ENCODE data around the gene EHD2. TPM values are rescaled to one million over a fixed set of nuclear protein-coding genes. Genes with fewer than 3 reads are reported as not detected.

Gene EHD2
- polyA plus RNA-seq, 1 donor from 2014 or later: not detected

DNA sequence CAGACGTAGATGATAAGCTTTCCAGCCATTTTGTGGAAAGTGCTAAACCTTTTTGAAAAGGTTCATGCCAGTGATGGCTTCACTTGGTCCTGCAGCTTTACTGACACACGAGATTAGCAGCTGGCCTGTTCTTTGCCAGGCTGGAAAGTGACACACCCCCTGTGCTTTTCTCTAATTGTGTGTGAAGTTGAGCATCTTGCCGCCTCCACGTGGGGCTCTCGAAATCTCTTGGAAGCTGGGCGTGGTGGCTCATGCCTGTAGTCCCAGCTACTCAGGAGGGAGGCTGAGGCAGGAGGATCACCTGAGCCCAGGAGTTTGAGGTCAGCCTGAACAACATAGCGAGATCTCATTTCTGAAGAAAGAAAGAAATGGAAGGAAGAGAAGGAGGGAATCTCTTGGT, 25.3 kb upstream of the EHD2 start:
- Histone ChIP-seq H3K9ac (ENCODE audit: low read length) (no peak overlapping the region), H3F3A (ENCODE audit: insufficient read depth, low read length, poor library complexity, severe bottlenecking) (no peaks in the 10 kb centered on the region), H3K27ac (ENCODE audit: low read length) (no peak overlapping the region), H3K4me2 (ENCODE audit: low read length) (no peak overlapping the region), H3K9me3 (ENCODE audit: low read length) (no peaks in the 10 kb centered on the region), H3K36me3 (ENCODE audit: insufficient read depth, low read length) (no peaks in the 10 kb centered on the region), H3K79me2 (replicated peaks; ENCODE audit: insufficient read depth, low read length) (peaks cover 3% of the 10 kb centered on the region), H4K20me1 (ENCODE audit: insufficient read depth) (no peaks in the 10 kb centered on the region), H3K9me2 (ENCODE audit: insufficient read depth, low read length) (no peaks in the 10 kb centered on the region), H2AFZ (ENCODE audit: low read depth, low read length) (no peak overlapping the region), H3K27me3 (ENCODE audit: insufficient read depth, low read depth, low read length) (no peaks in the 10 kb centered on the region), H3K4me3 (ENCODE audit: low read length) (no peak overlapping the region)
- TF ChIP-seq SMC3 (conservative IDR thresholded peaks at IDR 0.05; ENCODE audit: poor library complexity) (no peak), MXI1 (conservative IDR thresholded peaks at IDR 0.05; ENCODE audit: poor library complexity, severe bottlenecking) (no peak)
- TF ChIP-seq, protein P1, sequence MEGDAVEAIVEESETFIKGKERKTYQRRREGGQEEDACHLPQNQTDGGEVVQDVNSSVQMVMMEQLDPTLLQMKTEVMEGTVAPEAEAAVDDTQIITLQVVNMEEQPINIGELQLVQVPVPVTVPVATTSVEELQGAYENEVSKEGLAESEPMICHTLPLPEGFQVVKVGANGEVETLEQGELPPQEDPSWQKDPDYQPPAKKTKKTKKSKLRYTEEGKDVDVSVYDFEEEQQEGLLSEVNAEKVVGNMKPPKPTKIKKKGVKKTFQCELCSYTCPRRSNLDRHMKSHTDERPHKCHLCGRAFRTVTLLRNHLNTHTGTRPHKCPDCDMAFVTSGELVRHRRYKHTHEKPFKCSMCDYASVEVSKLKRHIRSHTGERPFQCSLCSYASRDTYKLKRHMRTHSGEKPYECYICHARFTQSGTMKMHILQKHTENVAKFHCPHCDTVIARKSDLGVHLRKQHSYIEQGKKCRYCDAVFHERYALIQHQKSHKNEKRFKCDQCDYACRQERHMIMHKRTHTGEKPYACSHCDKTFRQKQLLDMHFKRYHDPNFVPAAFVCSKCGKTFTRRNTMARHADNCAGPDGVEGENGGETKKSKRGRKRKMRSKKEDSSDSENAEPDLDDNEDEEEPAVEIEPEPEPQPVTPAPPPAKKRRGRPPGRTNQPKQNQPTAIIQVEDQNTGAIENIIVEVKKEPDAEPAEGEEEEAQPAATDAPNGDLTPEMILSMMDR (IDR thresholded peaks at IDR 0.05; ENCODE audit: poor library complexity, severe bottlenecking): no peak

DNA sequence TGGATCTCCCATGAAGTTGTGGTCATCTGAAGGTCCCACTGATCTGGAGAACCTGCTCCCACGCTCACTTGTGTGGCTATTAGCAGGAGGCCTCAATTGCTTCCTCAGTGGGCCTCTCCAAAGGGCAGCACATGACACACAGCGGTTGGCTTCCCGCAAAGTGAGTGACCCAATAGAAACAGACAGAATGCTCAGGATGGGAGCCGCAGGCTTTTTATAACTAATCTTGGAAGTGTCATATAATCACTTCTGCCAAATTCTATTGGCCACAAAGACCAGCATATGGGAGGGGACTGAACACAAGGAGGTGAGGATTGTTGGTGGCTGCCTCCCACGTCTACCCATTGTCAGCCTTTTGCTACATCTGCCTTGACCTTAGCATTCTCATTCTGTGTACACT, 22.1 kb upstream of the EHD2 start:
- Histone ChIP-seq H3K27ac (ENCODE audit: low read length) (no peak overlapping the region), H3K4me2 (ENCODE audit: low read length) (no peak overlapping the region), H3F3A (ENCODE audit: insufficient read depth, low read length, poor library complexity, severe bottlenecking) (no peaks in the 10 kb centered on the region), H4K20me1 (ENCODE audit: insufficient read depth) (no peaks in the 10 kb centered on the region), H3K9me2 (ENCODE audit: insufficient read depth, low read length) (no peaks in the 10 kb centered on the region), H3K4me3 (ENCODE audit: low read length) (no peak overlapping the region), H3K27me3 (ENCODE audit: insufficient read depth, low read depth, low read length) (no peaks in the 10 kb centered on the region), H3K9me3 (ENCODE audit: low read length) (no peaks in the 10 kb centered on the region), H2AFZ (ENCODE audit: low read depth, low read length) (no peak overlapping the region), H3K79me2 (replicated peaks; ENCODE audit: insufficient read depth, low read length) (peaks cover 3% of the 10 kb centered on the region), H3K9ac (ENCODE audit: low read length) (no peak overlapping the region), H3K36me3 (ENCODE audit: insufficient read depth, low read length) (no peaks in the 10 kb centered on the region)
- TF ChIP-seq RAD21 (conservative IDR thresholded peaks at IDR 0.05) (no peak), TAF1 (IDR thresholded peaks at IDR 0.05; ENCODE audit: low read depth) (no peak), EZH2 (IDR thresholded peaks at IDR 0.05; ENCODE audit: borderline replicate concordance, insufficient read depth, low read length, poor library complexity, severe bottlenecking) (no peak), EP300 (conservative IDR thresholded peaks at IDR 0.05; ENCODE audit: poor library complexity, severe bottlenecking) (no peak), POLR2AphosphoS5 (IDR thresholded peaks at IDR 0.05) (no peak), MXI1 (conservative IDR thresholded peaks at IDR 0.05; ENCODE audit: poor library complexity, severe bottlenecking) (no peak), SMC3 (conservative IDR thresholded peaks at IDR 0.05; ENCODE audit: poor library complexity) (no peak)
- TF ChIP-seq, protein P2, sequence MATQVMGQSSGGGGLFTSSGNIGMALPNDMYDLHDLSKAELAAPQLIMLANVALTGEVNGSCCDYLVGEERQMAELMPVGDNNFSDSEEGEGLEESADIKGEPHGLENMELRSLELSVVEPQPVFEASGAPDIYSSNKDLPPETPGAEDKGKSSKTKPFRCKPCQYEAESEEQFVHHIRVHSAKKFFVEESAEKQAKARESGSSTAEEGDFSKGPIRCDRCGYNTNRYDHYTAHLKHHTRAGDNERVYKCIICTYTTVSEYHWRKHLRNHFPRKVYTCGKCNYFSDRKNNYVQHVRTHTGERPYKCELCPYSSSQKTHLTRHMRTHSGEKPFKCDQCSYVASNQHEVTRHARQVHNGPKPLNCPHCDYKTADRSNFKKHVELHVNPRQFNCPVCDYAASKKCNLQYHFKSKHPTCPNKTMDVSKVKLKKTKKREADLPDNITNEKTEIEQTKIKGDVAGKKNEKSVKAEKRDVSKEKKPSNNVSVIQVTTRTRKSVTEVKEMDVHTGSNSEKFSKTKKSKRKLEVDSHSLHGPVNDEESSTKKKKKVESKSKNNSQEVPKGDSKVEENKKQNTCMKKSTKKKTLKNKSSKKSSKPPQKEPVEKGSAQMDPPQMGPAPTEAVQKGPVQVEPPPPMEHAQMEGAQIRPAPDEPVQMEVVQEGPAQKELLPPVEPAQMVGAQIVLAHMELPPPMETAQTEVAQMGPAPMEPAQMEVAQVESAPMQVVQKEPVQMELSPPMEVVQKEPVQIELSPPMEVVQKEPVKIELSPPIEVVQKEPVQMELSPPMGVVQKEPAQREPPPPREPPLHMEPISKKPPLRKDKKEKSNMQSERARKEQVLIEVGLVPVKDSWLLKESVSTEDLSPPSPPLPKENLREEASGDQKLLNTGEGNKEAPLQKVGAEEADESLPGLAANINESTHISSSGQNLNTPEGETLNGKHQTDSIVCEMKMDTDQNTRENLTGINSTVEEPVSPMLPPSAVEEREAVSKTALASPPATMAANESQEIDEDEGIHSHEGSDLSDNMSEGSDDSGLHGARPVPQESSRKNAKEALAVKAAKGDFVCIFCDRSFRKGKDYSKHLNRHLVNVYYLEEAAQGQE (IDR thresholded peaks at IDR 0.05; ENCODE audit: borderline replicate concordance): no peak
- TF ChIP-seq, protein P1 (IDR thresholded peaks at IDR 0.05; ENCODE audit: poor library complexity, severe bottlenecking): no peak

All from neural cell (in vitro differentiated cells).